SK-N-SH (cell line): ENCODE results near the gene CALN1. TPM values are rescaled to one million over a fixed set of nuclear protein-coding genes. Genes with fewer than 3 reads are reported as not detected.

Experiments
- CTCF ChIA-PET: fragments of 300-600, 350-600 bp; formaldehyde crosslinking; extraction: SDS; loops from one replicate; lab custom pipeline; 2021; lab: Yijun Ruan, JAX
- POLR2A ChIA-PET: fragments of 350-600 bp; sonication (Branson Sonifier 250); formaldehyde crosslinking; extraction: SDS; loops from one replicate; lab custom pipeline; 2020; ENCODE audit warnings: antibody characterized with exemption, inconsistent platforms; lab: Yijun Ruan, JAX
- DNase-seq: peaks from one replicate; pipeline ENCODE4 v3.0.0; 2012
- H2AFZ ChIP-seq: fragments of 200-600 bp; sonication (generic); 2 replicates; pipeline ENCODE4 v1.8.1; 2016; ENCODE audit warnings: antibody characterized with exemption, mild to moderate bottlenecking, low read depth
- H3F3A ChIP-seq: fragments of 200-600 bp; sonication (generic); replicated peaks from 2 replicates; pipeline ENCODE3; 2016; ENCODE audit warnings: antibody characterized with exemption, mild to moderate bottlenecking; ENCODE audit not compliant: insufficient read depth
- H3K27ac ChIP-seq, 2 experiments: fragments of 200-500 bp in 1 of 2; fragments of 200-600 bp in 1 of 2; sonication (Bioruptor generic) in 1 of 2; sonication (generic), shearing (Covaris generic) in 1 of 2; 2 replicates each; pipeline versions ENCODE4 v1.5.1 to v1.6.1; 2014 to 2016; ENCODE audit warnings: low read depth in 2 of 2, inconsistent platforms in 1 of 2, low read length in 1 of 2, mild to moderate bottlenecking in 1 of 2, mixed read lengths in 1 of 2
- H3K27me3 ChIP-seq: fragments of 200-600 bp; sonication (generic), shearing (Covaris generic); 2 replicates; pipeline ENCODE4 v1.6.1; 2016; ENCODE audit warnings: mixed run types; ENCODE audit not compliant: insufficient read depth
- H3K36me3 ChIP-seq, 2 experiments: fragments of 200-500 bp in 1 of 2; fragments of 200-600 bp in 1 of 2; sonication (Bioruptor generic) in 1 of 2; sonication (generic) in 1 of 2; replicated peaks in 1 of 2; 2 replicates each; pipeline versions ENCODE3 to v1.5.1; 2014 to 2016; ENCODE audit warnings: low read length in 1 of 2, mild to moderate bottlenecking in 1 of 2; ENCODE audit not compliant: insufficient read depth in 2 of 2, control insufficient read depth in 1 of 2
- H3K4me1 ChIP-seq, 2 experiments: fragments of 200-500 bp in 1 of 2; fragments of 200-600 bp in 1 of 2; sonication (Bioruptor generic) in 1 of 2; sonication (generic), shearing (Covaris generic) in 1 of 2; 2 replicates each; pipeline versions ENCODE4 v1.5.1 to v1.6.1; 2014 to 2016; ENCODE audit warnings: low read depth in 1 of 2, low read length in 1 of 2, mixed run types in 1 of 2; ENCODE audit not compliant: insufficient read depth in 2 of 2, control insufficient read depth in 1 of 2
- H3K4me2 ChIP-seq: fragments of 200-600 bp; sonication (generic), shearing (Covaris generic); 2 replicates; pipeline ENCODE4 v1.6.1; 2017; ENCODE audit warnings: mixed run types
- H3K4me3 ChIP-seq, 2 experiments: fragments of 200-500 bp in 1 of 2; fragments of 200-600 bp in 1 of 2; sonication (Bioruptor generic) in 1 of 2; sonication (generic), shearing (Covaris generic) in 1 of 2; 2 replicates each; pipeline versions ENCODE4 v1.5.1 to v1.8.1; 2014 to 2016; ENCODE audit warnings: low read depth in 2 of 2, inconsistent platforms in 1 of 2, low read length in 1 of 2, mild to moderate bottlenecking in 1 of 2, mixed read lengths in 1 of 2, moderate library complexity in 1 of 2
- H3K79me2 ChIP-seq: fragments of 200-600 bp; sonication (generic); 2 replicates; pipeline ENCODE4 v1.8.1; 2017; ENCODE audit warnings: mild to moderate bottlenecking; ENCODE audit not compliant: insufficient read depth
- H3K9ac ChIP-seq: fragments of 200-600 bp; sonication (generic); 2 replicates; pipeline ENCODE4 v1.6.1; 2017; ENCODE audit warnings: mixed run types
- H3K9me2 ChIP-seq: fragments of 200-600 bp; sonication (generic); 2 replicates; pipeline ENCODE4 v1.6.1; 2017; ENCODE audit warnings: mixed run types
- H3K9me3 ChIP-seq: fragments of 200-600 bp; sonication (generic); 2 replicates; pipeline ENCODE4 v1.6.1; 2017; ENCODE audit warnings: mixed run types, mild to moderate bottlenecking, moderate library complexity
- H4K20me1 ChIP-seq: fragments of 200-600 bp; sonication (generic); 2 replicates; pipeline ENCODE4 v1.6.1; 2017; ENCODE audit warnings: mild to moderate bottlenecking, mixed run types; ENCODE audit not compliant: insufficient read depth
- EP300 ChIP-seq, 2 experiments: IDR thresholded peaks; 2 replicates each; pipeline versions ENCODE4 v1.4.0 to v1.6.1; 2012; ENCODE audit warnings: borderline replicate concordance in 1 of 2, low read depth in 1 of 2, low read length in 1 of 2
- FOSL2 ChIP-seq: IDR thresholded peaks from 2 replicates; pipeline ENCODE4 v1.4.0; 2012; ENCODE audit warnings: low read depth, mild to moderate bottlenecking, moderate library complexity, borderline replicate concordance
- FOXJ3 ChIP-seq: sonication (generic); formaldehyde crosslinking; IDR thresholded peaks from 2 replicates; pipeline ENCODE4 v1.5.1; 2020; ENCODE audit warnings: mild to moderate bottlenecking, missing genetic modification reagents
- FOXM1 ChIP-seq: IDR thresholded peaks from 2 replicates; pipeline ENCODE4 v1.4.0; 2012; ENCODE audit warnings: low read depth, mild to moderate bottlenecking
- GABPA ChIP-seq: IDR thresholded peaks from 2 replicates; pipeline ENCODE4 v1.4.0; 2012; ENCODE audit warnings: low read depth, mild to moderate bottlenecking
- GATA2 ChIP-seq: sonication (generic); formaldehyde crosslinking; IDR thresholded peaks from 2 replicates; pipeline ENCODE4 v1.5.0; 2020; ENCODE audit warnings: mild to moderate bottlenecking, missing genetic modification reagents
- MAX ChIP-seq: IDR thresholded peaks from 2 replicates; pipeline ENCODE4 v1.4.0; 2012; ENCODE audit warnings: low read depth
- MEF2A ChIP-seq: IDR thresholded peaks from 2 replicates; pipeline ENCODE4 v1.4.0; 2012; ENCODE audit warnings: low read depth, borderline replicate concordance
- NFIC ChIP-seq: IDR thresholded peaks from 2 replicates; pipeline ENCODE4 v1.4.0; 2012; ENCODE audit warnings: borderline replicate concordance
- NRF1 ChIP-seq: IDR thresholded peaks from 2 replicates; pipeline ENCODE4 v1.6.1; 2012; ENCODE audit warnings: low read depth, mild to moderate bottlenecking, low read length
- RAD21 ChIP-seq: IDR thresholded peaks from 2 replicates; pipeline ENCODE4 v1.6.1; 2012; ENCODE audit warnings: mild to moderate bottlenecking, low read length
- RCOR1 ChIP-seq: fragments of 150-350 bp; IDR thresholded peaks from 2 replicates; pipeline ENCODE4 v1.6.1; 2017; ENCODE audit warnings: antibody characterized with exemption, low read length
- REST ChIP-seq: IDR thresholded peaks from 2 replicates; pipeline ENCODE4 v1.6.1; 2012; ENCODE audit warnings: mild to moderate bottlenecking, low read depth, low read length, moderate library complexity
- RFX5 ChIP-seq: IDR thresholded peaks from 2 replicates; pipeline ENCODE4 v1.6.1; 2012; ENCODE audit warnings: mild to moderate bottlenecking, improper control_type of control experiment, low read length
- RXRA ChIP-seq: IDR thresholded peaks from 2 replicates; pipeline ENCODE4 v1.4.0; 2012; ENCODE audit warnings: low read depth, mild to moderate bottlenecking, borderline replicate concordance
- SMC3 ChIP-seq: IDR thresholded peaks from 2 replicates; pipeline ENCODE4 v1.6.1; 2012; ENCODE audit warnings: low read depth, low read length, improper control_type of control experiment
- TCF12 ChIP-seq: IDR thresholded peaks from 2 replicates; pipeline ENCODE4 v1.4.0; 2012
- USF2 ChIP-seq: fragments of 150-350 bp; IDR thresholded peaks from 2 replicates; pipeline ENCODE4 v1.6.1; 2017; ENCODE audit warnings: antibody characterized with exemption, low read length, low read depth, borderline replicate concordance
- YY1 ChIP-seq: IDR thresholded peaks from 2 replicates; pipeline ENCODE4 v1.4.0; 2012; ENCODE audit warnings: low read depth, mild to moderate bottlenecking
- WGBS: methylation state at CpG from one replicate; pipeline ENCODE4 v1.1.6; 2017; ENCODE audit warnings: low lambda C conversion rate; 5-methylcytosine and 5-hydroxymethylcytosine counted together
- polyA plus RNA-seq, 3 experiments: library from polyadenylated mRNA; depleted of rRNA; stranded (reverse); fragments of >200 nt; gene quantifications; 2 replicates each; pipeline ENCODE4 v1.2.3, GENCODE V29; 2012

The CALN1 gene
- polyA plus RNA-seq, 1 of the 3 experiments (the other 2 are of a cell fraction) = not detected

GRCh38 chr7:72446131-72446530, 34.0 kb upstream of the CALN1 start (continued):
- TF ChIP-seq USF2 (no peak), RXRA (no peak), REST (no peak), MAX (no peak), MEF2A (no peak), EP300 (IDR thresholded peaks at IDR 0.05; ENCODE audit: borderline replicate concordance in 1 of 2, low read depth in 1 of 2, low read length in 1 of 2) (no peak)

GRCh38 chr7:72445580-72445979, 33.4 kb upstream of the CALN1 start:
- no peaks in the 10 kb centered on the region for H3K9me2 ChIP-seq
- no peaks in the 10 kb centered on the region for H3K9me3 ChIP-seq
- peaks cover 33% of the 10 kb centered on the region; the same call in 1 of the 2 replicates for H3K27me3 ChIP-seq
- no peak overlapping the region for H2AFZ ChIP-seq
- ChIA-PET CTCF (interaction anchor here (2.1 to 2.3 kb wide), 2 partner anchors 8 to 49 kb away, joined by 4 to 7 read pairs; no protein-coding TSS in a partner anchor), POLR2A (no interaction called here)
- no peaks in the 10 kb centered on the region for H3K79me2 ChIP-seq
- no peaks in the 10 kb centered on the region for H4K20me1 ChIP-seq
- H3K4me1 ChIP-seq = no peaks in the 10 kb centered on the region
- WGBS = 33% methylated on average over 10 of the region's 10 CpGs
- DNase-seq = no peak
- H3K9ac ChIP-seq = no peak overlapping the region
- no peak overlapping the region for H3K27ac ChIP-seq
- H3K4me3 ChIP-seq = no peak overlapping the region
- H3F3A ChIP-seq = no peaks in the 10 kb centered on the region
- no peak overlapping the region for H3K4me2 ChIP-seq
- TF ChIP-seq FOXJ3 (CRISPR knock-in tag) (no peak), SMC3 (no peak), NFIC (no peak), GATA2 (CRISPR knock-in tag) (no peak), TCF12 (no peak), NRF1 (no peak), USF2 (no peak), RCOR1 (no peak), FOSL2 (no peak), GABPA (no peak), RAD21 (no peak), RFX5 (no peak), YY1 (no peak), RXRA (no peak), FOXM1 (no peak)
- H3K36me3 ChIP-seq = no peaks in the 10 kb centered on the region
